ENCODE measurements around the gene TMEM121. TPM values are rescaled to one million over a fixed set of nuclear protein-coding genes. Genes with fewer than 3 reads are reported as not detected.
A peak's percentile ranks its signal among the peaks of the same experiment; 100 is the strongest.

The TMEM121 gene
- total and polyA plus RNA-seq, 2 donors (not counting 1 experiment from before 2014, with no cell fraction given), result 0.99 to 3.7 TPM

- H3K9me3 ChIP-seq (ENCODE audit: control extremely low read depth in 1 of 3, control insufficient read depth in 2 of 3, insufficient read depth in 1 of 3, low read length in 2 of 3), result no peaks in the 10 kb centered on the region
- ATAC-seq (ENCODE audit: low read depth) (no peak), DNase-seq (peak; percentile 35)
- H3K4me1 ChIP-seq (ENCODE audit: control insufficient read depth in 2 of 2, insufficient read depth in 2 of 2, low read length in 2 of 2), result no peaks in the 10 kb centered on the region
- H3K27me3 Mint-ChIP-seq, result peaks cover 4% of the 10 kb centered on the region
- H4K20me1 ChIP-seq (ENCODE audit: control insufficient read depth, insufficient read depth, low read length, poor library complexity, severe bottlenecking), result no peaks in the 10 kb centered on the region
- intact Hi-C loops (cut with micrococcal nuclease), result no loop called here
- no peak overlapping the region for H3K4me2 ChIP-seq (replicated peaks; ENCODE audit: low read depth, low read length, poor library complexity, severe bottlenecking)
- H3K27ac ChIP-seq (ENCODE audit: low read length in 2 of 2), result no peak overlapping the region
- ChIA-PET CTCF (interaction anchor here (0.9 kb wide), 1 partner anchor 8 kb away, joined by 3 read pairs; no protein-coding TSS in a partner anchor), POLR2A (interaction anchor here (0.6 kb wide), 1 partner anchor 8 kb away, joined by 12 read pairs; no protein-coding TSS in a partner anchor)
- H3K36me3 ChIP-seq (replicated peaks in 1 of 2; ENCODE audit: control extremely low read depth in 1 of 2, control insufficient read depth in 1 of 2, extremely low read depth in 1 of 2, insufficient read depth in 2 of 2, low read length in 1 of 2), result no peaks in the 10 kb centered on the region
- no peak for TF ChIP-seq CTCF (IDR thresholded peaks at IDR 0.05)
- TF ChIP-seq EZH2 (IDR thresholded peaks at IDR 0.05; ENCODE audit: borderline replicate concordance, insufficient read depth, low read depth, low read length, poor library complexity, severe bottlenecking), result no peak
- H3K4me1 Mint-ChIP-seq, result no peaks in the 10 kb centered on the region
- no peak overlapping the region for H3K4me3 Mint-ChIP-seq
- H3K9ac ChIP-seq (ENCODE audit: low read length), result no peak overlapping the region
- 93% methylated on average over 26 of the region's 27 CpGs for WGBS (ENCODE audit: insufficient coverage)
- H3K79me2 ChIP-seq (ENCODE audit: control insufficient read depth, insufficient read depth, low read length), result no peaks in the 10 kb centered on the region
- H2AFZ ChIP-seq (ENCODE audit: insufficient read depth, low read depth, low read length, poor library complexity, severe bottlenecking), result no peak overlapping the region
- no peak overlapping the region for H3K27ac Mint-ChIP-seq
- H3K9me3 Mint-ChIP-seq (ENCODE audit: insufficient read depth), result no peaks in the 10 kb centered on the region
- H3K27me3 ChIP-seq (replicated peaks in 1 of 4; ENCODE audit: control extremely low read depth in 1 of 4, control insufficient read depth in 3 of 4, insufficient read depth in 4 of 4, low read length in 3 of 4), result no peaks in the 10 kb centered on the region
- H3K4me3 ChIP-seq (ENCODE audit: control extremely low read depth in 1 of 5, extremely low read depth in 1 of 5, insufficient read depth in 1 of 5, low read depth in 2 of 5, low read length in 4 of 5), result no peak overlapping the region
Measured at GRCh38 chr14:105499256-105500035, 26.9 kb upstream of the TMEM121 start.

GRCh38 chr14:105500036-105500725 is 26.2 kb upstream of the TMEM121 start:
- Histone ChIP-seq H3K36me3 (replicated peaks in 1 of 2; ENCODE audit: control extremely low read depth in 1 of 2, control insufficient read depth in 1 of 2, extremely low read depth in 1 of 2, insufficient read depth in 2 of 2, low read length in 1 of 2) (no peaks in the 10 kb centered on the region), H2AFZ (ENCODE audit: insufficient read depth, low read depth, low read length, poor library complexity, severe bottlenecking) (no peak overlapping the region), H4K20me1 (ENCODE audit: control insufficient read depth, insufficient read depth, low read length, poor library complexity, severe bottlenecking) (no peaks in the 10 kb centered on the region), H3K79me2 (ENCODE audit: control insufficient read depth, insufficient read depth, low read length) (no peaks in the 10 kb centered on the region), H3K9me3 (ENCODE audit: control extremely low read depth in 1 of 3, control insufficient read depth in 2 of 3, insufficient read depth in 1 of 3, low read length in 2 of 3) (no peaks in the 10 kb centered on the region), H3K27ac (ENCODE audit: low read length in 2 of 2) (no peak overlapping the region), H3K27me3 (replicated peaks in 1 of 4; ENCODE audit: control extremely low read depth in 1 of 4, control insufficient read depth in 3 of 4, insufficient read depth in 4 of 4, low read length in 3 of 4) (no peaks in the 10 kb centered on the region), H3K4me2 (replicated peaks; ENCODE audit: low read depth, low read length, poor library complexity, severe bottlenecking) (no peak overlapping the region), H3K4me3 (ENCODE audit: control extremely low read depth in 1 of 5, extremely low read depth in 1 of 5, insufficient read depth in 1 of 5, low read depth in 2 of 5, low read length in 4 of 5) (no peak overlapping the region), H3K9ac (ENCODE audit: low read length) (no peak overlapping the region), H3K4me1 (ENCODE audit: control insufficient read depth in 2 of 2, insufficient read depth in 2 of 2, low read length in 2 of 2) (no peaks in the 10 kb centered on the region)
- POLR2A ChIA-PET, result no interaction called here
- no peaks in the 10 kb centered on the region for H3K9me3 Mint-ChIP-seq (ENCODE audit: insufficient read depth)
- WGBS (ENCODE audit: insufficient coverage), result 94% methylated on average over 21 of the region's 21 CpGs
- intact Hi-C loops (cut with micrococcal nuclease), result no loop called here
- no peak overlapping the region for H3K4me3 Mint-ChIP-seq
- peaks cover 4% of the 10 kb centered on the region for H3K27me3 Mint-ChIP-seq
- no peak for TF ChIP-seq EZH2 (IDR thresholded peaks at IDR 0.05; ENCODE audit: borderline replicate concordance, insufficient read depth, low read depth, low read length, poor library complexity, severe bottlenecking)
- TF ChIP-seq CTCF (IDR thresholded peaks at IDR 0.05), result no peak
- DNase-seq (peak; percentile 34), ATAC-seq (ENCODE audit: low read depth) (no peak)
- H3K27ac Mint-ChIP-seq, result no peak overlapping the region
- CTCF ChIA-PET, result interaction anchor here (0.9 to 1.3 kb wide), 2 partner anchors 9 to 23 kb away, joined by 3 read pairs; no protein-coding TSS in a partner anchor
- H3K4me1 Mint-ChIP-seq, result no peaks in the 10 kb centered on the region
